Measurements from ENCODE around the gene SEMA5A.

GRCh38 chr5:9283021-9283420, 262.9 kb downstream of the SEMA5A start:
- no peak for TF ChIP-seq SUZ12 (IDR thresholded peaks at IDR 0.05; ENCODE audit: extremely low read depth, insufficient read depth, insufficient read length)
- TF ChIP-seq YY1 (IDR thresholded peaks at IDR 0.05; ENCODE audit: insufficient read depth, insufficient read length): no peak

Measured in NT2/D1 (cell line).